ENCODE results near the gene MIOS.
"Not testable (repeated sequence)": the region's sequence is repeated elsewhere in the genome, so short reads cannot be mapped to it uniquely, and the experiment has no call there.

The MIOS gene

GRCh38 chr7:7554649-7555575 is 11.8 kb upstream of the MIOS start:
- peak; percentile 67 for DNase-seq

- no peak for DNase-seq
Measured at GRCh38 chr7:7556852-7557251, 9.8 kb upstream of the MIOS start.

GRCh38 chr7:7557252-7557651 is 9.4 kb upstream of the MIOS start:
- no peak for DNase-seq

- not testable (repeated sequence) for DNase-seq
Measured at GRCh38 chr7:7561591-7561990, 5.1 kb upstream of the MIOS start.

GRCh38 chr7:7562736-7563135 is 3.9 kb upstream of the MIOS start:
- DNase-seq: no peak

GRCh38 chr7:7563269-7563668 is 3.4 kb upstream of the MIOS start:
- no peak for DNase-seq

- DNase-seq: no peak
Measured at GRCh38 chr7:7563813-7564212, 2.9 kb upstream of the MIOS start.

- DNase-seq: no peak
Measured at GRCh38 chr7:7564323-7564780, 2.3 kb upstream of the MIOS start.

- no peak for DNase-seq
Measured at GRCh38 chr7:7565018-7565680, 1.5 kb upstream of the MIOS start.

GRCh38 chr7:7565746-7566650 is 686 bp upstream of the MIOS start:
- DNase-seq: no peak

- no peak for DNase-seq
Measured at GRCh38 chr7:7567898-7568531, 1.3 kb downstream of the MIOS start.

- DNase-seq: no peak
Measured at GRCh38 chr7:7568553-7568952, 1.9 kb downstream of the MIOS start.

- no peak for DNase-seq
Measured at GRCh38 chr7:7569081-7569527, 2.4 kb downstream of the MIOS start.

GRCh38 chr7:7569615-7570014 is 2.9 kb downstream of the MIOS start:
- no peak for DNase-seq

- no peak for DNase-seq
Measured at GRCh38 chr7:7570584-7570983, 3.9 kb downstream of the MIOS start.

- DNase-seq: no peak
Measured at GRCh38 chr7:7573701-7574100, 7.0 kb downstream of the MIOS start.

- no peak for DNase-seq
Measured at GRCh38 chr7:7576344-7576743, 9.7 kb downstream of the MIOS start.

GRCh38 chr7:7577888-7578287 is 11.2 kb downstream of the MIOS start:
- no peak for DNase-seq

GRCh38 chr7:7579638-7580037 is 13.0 kb downstream of the MIOS start:
- DNase-seq: no peak

- no peak for DNase-seq
Measured at GRCh38 chr7:7581531-7582179, 15.0 kb downstream of the MIOS start.

GRCh38 chr7:7582596-7582995 is 15.9 kb downstream of the MIOS start:
- DNase-seq: no peak

GRCh38 chr7:7583731-7584130 is 17.0 kb downstream of the MIOS start:
- DNase-seq: no peak

All from NCI-H2081 treated with DMSO at 0.1 percent for 48 hours (cell line).